Type B pancreatic cell (in vitro differentiated cells): ENCODE results near the gene TDRD12. TPM values are rescaled to one million over a fixed set of nuclear protein-coding genes. Genes with fewer than 3 reads are reported as not detected.
A peak's percentile ranks its signal among the peaks of the same experiment; 100 is the strongest.

Experiments used
- DNase-seq: peaks from one replicate; pipeline ENCODE4 v3.0.0; 2021; ENCODE audit warnings: mixed read lengths; ENCODE audit not compliant: unreplicated experiment; ENCODE audit errors: extremely low spot score
- H3K27ac Mint-ChIP-seq: 2 replicates; pipeline ENCODE4 v1.8.0; 2021; ENCODE audit warnings: mild to moderate bottlenecking, mixed read lengths
- H3K27me3 Mint-ChIP-seq: 2 replicates; pipeline ENCODE4 v1.8.0; 2021; ENCODE audit warnings: mixed read lengths
- H3K36me3 Mint-ChIP-seq: 2 replicates; pipeline ENCODE4 v1.8.0; 2021; ENCODE audit warnings: mixed read lengths
- H3K4me1 Mint-ChIP-seq: one replicate; pipeline ENCODE4 v1.8.0; 2021; ENCODE audit warnings: mixed read lengths; ENCODE audit not compliant: unreplicated experiment
- H3K4me3 Mint-ChIP-seq: 2 replicates; pipeline ENCODE4 v1.8.0; 2021; ENCODE audit warnings: mild to moderate bottlenecking, mixed read lengths
- H3K9me3 Mint-ChIP-seq: 2 replicates; pipeline ENCODE4 v1.8.0; 2021; ENCODE audit warnings: mixed read lengths
- total RNA-seq: library from RNA; stranded (reverse); gene quantifications from 2 replicates; pipeline ENCODE4 v1.2.1, GENCODE V29; 2021; ENCODE audit warnings: low replicate concordance
- TF ChIP-seq, protein P1 (sequence below): fragments of 200-600 bp; sonication (generic); conservative IDR thresholded peaks from 2 replicates; pipeline ENCODE4 v1.5.0; 2021; ENCODE audit warnings: antibody characterized with exemption, mild to moderate bottlenecking

The TDRD12 gene
- total RNA-seq, 1 donor from 2014 or later = 0.24 TPM

DNA sequence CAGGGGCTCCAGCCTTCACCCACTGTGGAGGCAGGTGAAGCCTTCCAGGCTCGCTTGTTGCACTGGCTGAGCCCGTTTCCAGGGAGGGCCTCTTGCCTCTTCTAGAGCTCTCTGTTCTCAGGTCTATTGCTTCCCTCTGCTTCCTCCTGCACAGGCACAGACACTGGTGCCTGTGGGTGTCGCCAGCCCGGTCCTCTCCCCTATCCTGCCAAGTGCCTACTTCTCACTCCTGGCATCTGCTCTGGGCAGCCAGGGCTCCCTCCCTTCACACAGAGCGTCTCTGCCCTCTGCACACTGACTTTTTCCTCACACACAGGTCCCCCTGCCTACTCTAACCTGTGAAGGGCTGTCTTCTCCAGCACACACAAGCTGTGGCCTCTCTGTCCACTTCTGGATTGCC is 89.7 kb downstream of the TDRD12 start:
- H3K36me3 Mint-ChIP-seq = no peaks in the 10 kb centered on the region
- H3K9me3 Mint-ChIP-seq = no peaks in the 10 kb centered on the region
- TF ChIP-seq, protein P1, sequence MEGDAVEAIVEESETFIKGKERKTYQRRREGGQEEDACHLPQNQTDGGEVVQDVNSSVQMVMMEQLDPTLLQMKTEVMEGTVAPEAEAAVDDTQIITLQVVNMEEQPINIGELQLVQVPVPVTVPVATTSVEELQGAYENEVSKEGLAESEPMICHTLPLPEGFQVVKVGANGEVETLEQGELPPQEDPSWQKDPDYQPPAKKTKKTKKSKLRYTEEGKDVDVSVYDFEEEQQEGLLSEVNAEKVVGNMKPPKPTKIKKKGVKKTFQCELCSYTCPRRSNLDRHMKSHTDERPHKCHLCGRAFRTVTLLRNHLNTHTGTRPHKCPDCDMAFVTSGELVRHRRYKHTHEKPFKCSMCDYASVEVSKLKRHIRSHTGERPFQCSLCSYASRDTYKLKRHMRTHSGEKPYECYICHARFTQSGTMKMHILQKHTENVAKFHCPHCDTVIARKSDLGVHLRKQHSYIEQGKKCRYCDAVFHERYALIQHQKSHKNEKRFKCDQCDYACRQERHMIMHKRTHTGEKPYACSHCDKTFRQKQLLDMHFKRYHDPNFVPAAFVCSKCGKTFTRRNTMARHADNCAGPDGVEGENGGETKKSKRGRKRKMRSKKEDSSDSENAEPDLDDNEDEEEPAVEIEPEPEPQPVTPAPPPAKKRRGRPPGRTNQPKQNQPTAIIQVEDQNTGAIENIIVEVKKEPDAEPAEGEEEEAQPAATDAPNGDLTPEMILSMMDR = no peak
- H3K4me3 Mint-ChIP-seq = no peak overlapping the region
- DNase-seq = no peak
- peak overlapping the region; percentile 23 for H3K27ac Mint-ChIP-seq
- no peaks in the 10 kb centered on the region for H3K27me3 Mint-ChIP-seq
- no peaks in the 10 kb centered on the region for H3K4me1 Mint-ChIP-seq

DNA sequence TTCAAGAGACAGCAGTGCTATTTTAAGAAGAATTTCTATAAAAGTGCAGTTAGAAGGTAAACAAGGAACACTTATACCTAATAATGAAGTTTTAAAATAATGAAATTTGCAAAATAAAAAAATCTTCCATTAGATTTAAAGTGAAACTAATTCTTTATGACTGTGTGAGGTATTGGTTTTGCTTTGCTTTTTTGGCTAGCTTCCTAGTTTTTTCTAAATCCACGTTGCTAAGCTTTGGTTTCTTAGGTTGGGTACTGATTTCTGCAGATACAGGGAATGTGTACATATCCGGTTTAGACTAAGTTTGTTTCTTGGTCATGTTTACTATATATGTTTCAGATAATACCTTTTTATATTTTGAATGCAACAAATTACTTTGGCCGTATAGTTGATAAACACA is 90.2 kb downstream of the TDRD12 start:
- DNase-seq = no peak
- TF ChIP-seq, protein P1 = no peak
- Mint-ChIP-seq H3K4me3 (no peak overlapping the region), H3K4me1 (no peaks in the 10 kb centered on the region), H3K9me3 (no peaks in the 10 kb centered on the region), H3K27ac (no peak overlapping the region), H3K27me3 (no peaks in the 10 kb centered on the region), H3K36me3 (no peaks in the 10 kb centered on the region)

- no peak overlapping the region for H3K27ac Mint-ChIP-seq
- H3K4me3 Mint-ChIP-seq = no peak overlapping the region
- DNase-seq = no peak
- H3K27me3 Mint-ChIP-seq = no peaks in the 10 kb centered on the region
- H3K9me3 Mint-ChIP-seq = no peaks in the 10 kb centered on the region
- no peaks in the 10 kb centered on the region for H3K4me1 Mint-ChIP-seq
- H3K36me3 Mint-ChIP-seq = no peaks in the 10 kb centered on the region
- TF ChIP-seq, protein P1 = no peak
Measured at GRCh38 chr19:32810452-32810851, 90.9 kb downstream of the TDRD12 start.

GRCh38 chr19:32811151-32811550 is 91.6 kb downstream of the TDRD12 start:
- no peak overlapping the region for H3K4me3 Mint-ChIP-seq
- H3K36me3 Mint-ChIP-seq = no peaks in the 10 kb centered on the region
- H3K9me3 Mint-ChIP-seq = no peaks in the 10 kb centered on the region
- TF ChIP-seq, protein P1 = no peak
- no peak for DNase-seq
- H3K27ac Mint-ChIP-seq = no peak overlapping the region
- H3K4me1 Mint-ChIP-seq = no peaks in the 10 kb centered on the region
- no peaks in the 10 kb centered on the region for H3K27me3 Mint-ChIP-seq

GRCh38 chr19:32812036-32812435 is 92.5 kb downstream of the TDRD12 start:
- Mint-ChIP-seq H3K4me3 (no peak overlapping the region), H3K36me3 (no peaks in the 10 kb centered on the region), H3K27ac (no peak overlapping the region), H3K27me3 (peaks cover 3% of the 10 kb centered on the region), H3K4me1 (peaks cover under 1% of the 10 kb centered on the region), H3K9me3 (no peaks in the 10 kb centered on the region)
- TF ChIP-seq, protein P1 = no peak
- no peak for DNase-seq

DNA sequence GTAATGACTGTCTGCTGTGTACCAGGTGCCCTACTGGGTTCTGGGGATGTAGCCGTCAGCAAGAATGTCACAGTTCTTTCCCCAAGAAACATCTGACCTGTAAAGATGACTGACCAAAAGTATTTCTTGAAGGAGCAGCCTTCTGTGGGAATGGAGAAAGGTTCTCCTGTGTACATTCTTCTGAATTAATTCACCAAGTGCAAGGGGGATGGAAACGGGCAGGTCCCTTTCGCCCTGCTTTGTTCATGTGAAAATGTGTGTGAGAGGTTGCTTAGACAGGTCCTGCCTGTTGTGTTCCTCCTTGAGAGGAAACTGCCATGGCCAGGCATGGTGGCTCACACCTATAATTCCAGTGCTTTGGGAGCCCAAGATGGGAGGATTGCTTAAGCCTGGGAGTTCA is 93.0 kb downstream of the TDRD12 start:
- Mint-ChIP-seq H3K4me3 (no peak overlapping the region), H3K27ac (no peak overlapping the region), H3K36me3 (no peaks in the 10 kb centered on the region), H3K4me1 (peaks cover 5% of the 10 kb centered on the region), H3K9me3 (no peaks in the 10 kb centered on the region), H3K27me3 (peaks cover 3% of the 10 kb centered on the region)
- DNase-seq = no peak
- TF ChIP-seq, protein P1 = no peak
